Activated gamma-delta T cell treated with Interleukin-2 at 50 U/mL for 16 hours (primary cell): Measurements from ENCODE around the gene AP5Z1.

Experiments
- DNase-seq: peaks from one replicate; pipeline ENCODE4 v3.0.0-alpha.2; 2020

AP5Z1 gene

GRCh38 chr7:4803397-4804241 is 28.2 kb downstream of the AP5Z1 start:
- DNase-seq = no peak

- no peak for DNase-seq
These were observed 29.9 kb downstream of the AP5Z1 start for GRCh38 chr7:4805110-4805983.

- DNase-seq = no peak
These were observed 30.5 kb downstream of the AP5Z1 start for GRCh38 chr7:4805984-4806300.

GRCh38 chr7:4806983-4807597 is 31.7 kb downstream of the AP5Z1 start:
- DNase-seq = no peak

GRCh38 chr7:4807598-4808016 is 32.2 kb downstream of the AP5Z1 start:
- DNase-seq = no peak

GRCh38 chr7:4808026-4808425 is 32.6 kb downstream of the AP5Z1 start:
- no peak for DNase-seq

GRCh38 chr7:4808565-4808964 is 33.1 kb downstream of the AP5Z1 start:
- no peak for DNase-seq

GRCh38 chr7:4809091-4809591 is 33.7 kb downstream of the AP5Z1 start:
- DNase-seq = no peak

GRCh38 chr7:4809666-4810065 is 34.2 kb downstream of the AP5Z1 start:
- no peak for DNase-seq

GRCh38 chr7:4814433-4814832 is 39.0 kb downstream of the AP5Z1 start:
- no peak for DNase-seq

- no peak for DNase-seq
These were observed 39.7 kb downstream of the AP5Z1 start for GRCh38 chr7:4815121-4815520.

GRCh38 chr7:4815609-4816418 is 40.4 kb downstream of the AP5Z1 start:
- no peak for DNase-seq

GRCh38 chr7:4816419-4817080 is 41.1 kb downstream of the AP5Z1 start:
- DNase-seq = no peak

- DNase-seq = no peak
These were observed 41.9 kb downstream of the AP5Z1 start for GRCh38 chr7:4817178-4817901.

- DNase-seq = no peak
These were observed 42.8 kb downstream of the AP5Z1 start for GRCh38 chr7:4818000-4818794.

GRCh38 chr7:4819560-4820404 is 44.4 kb downstream of the AP5Z1 start:
- no peak for DNase-seq

- DNase-seq = no peak
These were observed 45.1 kb downstream of the AP5Z1 start for GRCh38 chr7:4820405-4820966.

GRCh38 chr7:4820967-4821471 is 45.6 kb downstream of the AP5Z1 start:
- no peak for DNase-seq

GRCh38 chr7:4822677-4823076 is 47.3 kb downstream of the AP5Z1 start:
- DNase-seq = no peak
